H1 (cell line): ENCODE results near the gene PTDSS2. TPM values are rescaled to one million over a fixed set of nuclear protein-coding genes. Genes with fewer than 3 reads are reported as not detected.

ENCODE experiments used
- CHD7 ChIP-seq: fragments of 300-600 bp; sonication (generic); IDR thresholded peaks from 2 replicates; pipeline ENCODE4 v1.7.1; 2012; ENCODE audit warnings: low read length, moderate library complexity, mild to moderate bottlenecking, inconsistent platforms; ENCODE audit not compliant: insufficient replicate concordance
- MAFK ChIP-seq: IDR thresholded peaks from 2 replicates; pipeline ENCODE4 v1.6.1; 2012; ENCODE audit warnings: low read depth, mild to moderate bottlenecking, improper control_type of control experiment, low read length
- TCF12 ChIP-seq: IDR thresholded peaks from 2 replicates; pipeline ENCODE4 v1.6.1; 2011; ENCODE audit warnings: low read depth, mild to moderate bottlenecking, low read length
- polyA plus RNA-seq, 7 experiments: library from polyadenylated mRNA; depleted of rRNA in 3 of 7; stranded (reverse) in 5 of 7; unstranded in 2 of 7; fragments of >200 nt in 5 of 7; fragments of 200-250 nt in 2 of 7; gene quantifications; 1 replicate in 5 of 7; 2 replicates in 1 of 7; 4 replicates in 1 of 7; pipeline versions ENCODE4 v1.2.1 to v1.2.3, GENCODE V29; 2011 to 2013; ENCODE audit warnings: missing spikeins in 2 of 7, mixed read lengths in 2 of 7
- total RNA-seq: library from RNA; stranded (reverse); fragmentation: NEBNext Ultra II Directional; extraction: Animal tissue kit (Norgen Biotek cat#: 25700); gene quantifications from 2 replicates; pipeline ENCODE4 v1.2.1, GENCODE V29; 2021

The PTDSS2 gene
- total and polyA plus RNA-seq, 2 of the 8 experiments (the other 6 are each of a cell fraction or from before 2014, with no cell fraction given): 48.7 to 68.2 TPM

- TF ChIP-seq CHD7 (no peak), MAFK (no peak), TCF12 (no peak)
These were observed 81.9 kb downstream of the PTDSS2 start (continued) for GRCh38 chr11:531919-532526.
